Karpas-422 (cell line): ENCODE measurements around the gene TRIB2. TPM values are rescaled to one million over a fixed set of nuclear protein-coding genes. Genes with fewer than 3 reads are reported as not detected.

Source experiments
- DNase-seq: peaks from one replicate; pipeline ENCODE4 v3.0.0-alpha.2; 2015
- H2AFZ ChIP-seq: fragments of 200-600 bp; sonication (generic); 2 replicates; pipeline ENCODE4 v1.6.1; 2014; ENCODE audit warnings: antibody characterized with exemption, low read length, mixed read lengths
- H3K27ac ChIP-seq: fragments of 200-600 bp; sonication (generic); 2 replicates; pipeline ENCODE4 v1.5.1; 2014; ENCODE audit warnings: mild to moderate bottlenecking, low read length, moderate library complexity
- H3K27me3 ChIP-seq: fragments of 200-600 bp; sonication (generic); 2 replicates; pipeline ENCODE4 v1.6.1; 2014; ENCODE audit warnings: low read length, mixed read lengths
- H3K36me3 ChIP-seq: fragments of 200-600 bp; sonication (generic); 2 replicates; pipeline ENCODE4 v1.6.1; 2014; ENCODE audit warnings: low read length, mixed read lengths; ENCODE audit not compliant: insufficient read depth
- H3K4me1 ChIP-seq: fragments of 200-600 bp; sonication (generic); 2 replicates; pipeline ENCODE4 v1.6.1; 2014; ENCODE audit warnings: mild to moderate bottlenecking, low read length, mixed read lengths
- H3K4me2 ChIP-seq: fragments of 200-600 bp; sonication (generic); 2 replicates; pipeline ENCODE4 v1.6.1; 2014; ENCODE audit warnings: low read length, low read depth, mild to moderate bottlenecking; ENCODE audit not compliant: poor library complexity, severe bottlenecking
- H3K4me3 ChIP-seq: fragments of 200-600 bp; sonication (generic); 2 replicates; pipeline ENCODE4 v1.5.1; 2014; ENCODE audit warnings: mild to moderate bottlenecking, antibody characterized with exemption, low read length, mixed read lengths
- H3K79me2 ChIP-seq: fragments of 200-600 bp; sonication (generic); 2 replicates; pipeline ENCODE4 v1.6.1; 2014; ENCODE audit warnings: mild to moderate bottlenecking, low read length, mixed read lengths
- H3K9ac ChIP-seq: fragments of 200-600 bp; sonication (generic); 2 replicates; pipeline ENCODE4 v1.6.0; 2014; ENCODE audit warnings: low read length
- H3K9me2 ChIP-seq: fragments of 200-600 bp; sonication (generic), shearing (Covaris generic); replicated peaks from 2 replicates; pipeline ENCODE4 v1.6.0; 2014; ENCODE audit warnings: mild to moderate bottlenecking, low read length, moderate library complexity; ENCODE audit not compliant: insufficient read depth
- H3K9me3 ChIP-seq: fragments of 300-700, 200-600 bp; sonication (generic); 2 replicates; pipeline ENCODE4 v1.6.1; 2014; ENCODE audit warnings: low read length, mixed read lengths
- H4K20me1 ChIP-seq: fragments of 200-600 bp; sonication (generic); 2 replicates; pipeline ENCODE4 v1.6.1; 2014; ENCODE audit warnings: mild to moderate bottlenecking, antibody characterized with exemption, low read length, low read depth; ENCODE audit not compliant: insufficient read depth
- total RNA-seq: library from RNA; depleted of rRNA; stranded (reverse); fragments of >200 nt; shearing (Covaris generic); gene quantifications from 2 replicates; pipeline ENCODE4 v1.2.3, GENCODE V29; 2014; ENCODE audit warnings: low replicate concordance

The TRIB2 gene
- total RNA-seq, 1 experiment from 2014 or later = 188 TPM

DNA sequence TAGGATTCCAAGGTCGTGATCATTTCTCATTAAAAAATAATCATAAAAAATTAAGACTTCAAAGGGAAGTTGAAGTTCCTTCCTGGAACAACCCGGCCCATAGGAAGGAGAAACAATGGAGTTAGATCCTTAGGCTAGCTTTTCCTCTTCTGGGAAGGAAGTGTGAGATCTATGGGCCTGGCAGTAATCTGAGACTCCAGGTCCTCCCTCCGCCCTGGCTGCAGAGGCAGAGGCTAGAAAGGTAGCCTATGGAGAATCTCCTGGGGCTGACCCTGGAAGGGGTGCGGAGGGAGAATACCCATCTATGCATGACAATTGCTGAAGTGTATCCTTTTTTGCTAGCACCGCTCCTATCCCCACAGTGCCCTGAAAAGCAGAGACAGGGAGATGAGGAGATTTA is 37.9 kb downstream of the TRIB2 start:
- H3K9ac ChIP-seq = no peak overlapping the region
- no peak overlapping the region for H3K4me2 ChIP-seq
- no peaks in the 10 kb centered on the region for H3K36me3 ChIP-seq
- no peaks in the 10 kb centered on the region for H4K20me1 ChIP-seq
- no peaks in the 10 kb centered on the region for H3K4me1 ChIP-seq
- H3K27me3 ChIP-seq = no peaks in the 10 kb centered on the region
- no peaks in the 10 kb centered on the region for H3K9me2 ChIP-seq
- DNase-seq = no peak
- no peaks in the 10 kb centered on the region for H3K9me3 ChIP-seq
- H3K27ac ChIP-seq = no peak overlapping the region
- H3K79me2 ChIP-seq = no peaks in the 10 kb centered on the region
- H3K4me3 ChIP-seq = no peak overlapping the region
- no peak overlapping the region for H2AFZ ChIP-seq

DNA sequence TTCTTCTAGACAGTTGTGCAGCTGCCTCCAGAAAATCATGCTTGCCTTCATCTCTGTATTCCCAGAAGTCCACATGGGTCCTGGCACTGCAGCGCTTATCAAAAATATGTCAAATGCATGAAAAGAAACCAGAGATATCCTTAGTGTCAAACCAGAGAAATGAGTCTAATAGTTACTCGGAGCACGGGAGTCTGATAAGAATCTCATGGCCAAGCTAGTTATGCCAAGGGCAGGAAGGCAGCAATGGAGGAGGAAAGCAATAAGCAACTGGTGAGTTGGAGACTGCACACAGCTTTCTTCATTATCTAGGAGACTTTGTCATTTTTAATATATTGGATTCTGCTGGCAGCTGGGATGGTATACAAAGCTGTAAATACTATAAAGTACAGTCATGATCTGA is 38.6 kb downstream of the TRIB2 start:
- Histone ChIP-seq H3K4me3 (no peak overlapping the region), H3K9ac (no peak overlapping the region), H3K27ac (no peak overlapping the region), H3K4me1 (no peaks in the 10 kb centered on the region), H3K4me2 (no peak overlapping the region), H3K36me3 (no peaks in the 10 kb centered on the region), H4K20me1 (no peaks in the 10 kb centered on the region), H3K79me2 (no peaks in the 10 kb centered on the region), H2AFZ (no peak overlapping the region), H3K9me2 (no peaks in the 10 kb centered on the region), H3K9me3 (no peaks in the 10 kb centered on the region), H3K27me3 (no peaks in the 10 kb centered on the region)
- DNase-seq = no peak

DNA sequence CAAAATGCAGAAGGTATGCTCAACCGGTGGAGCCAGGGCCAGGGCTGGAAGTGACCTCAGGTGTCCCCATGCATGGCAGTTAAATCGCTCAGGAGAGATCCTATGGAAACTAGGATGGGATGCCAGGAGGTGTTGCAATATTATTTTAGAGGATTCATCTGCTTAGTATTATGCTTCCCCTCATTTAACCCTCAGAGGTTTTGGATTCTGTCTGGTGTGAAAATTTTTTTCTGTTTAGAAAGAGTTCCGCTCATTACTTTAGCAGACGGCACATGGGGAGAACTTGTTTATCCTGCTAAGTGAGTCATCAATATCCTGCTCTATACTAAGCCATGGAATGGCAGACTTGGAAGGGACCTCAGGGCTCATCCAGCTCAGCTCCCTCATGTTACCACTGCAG is 42.5 kb downstream of the TRIB2 start:
- no peak overlapping the region for H3K4me3 ChIP-seq
- no peaks in the 10 kb centered on the region for H3K36me3 ChIP-seq
- no peaks in the 10 kb centered on the region for H3K79me2 ChIP-seq
- H3K9me2 ChIP-seq = no peaks in the 10 kb centered on the region
- no peaks in the 10 kb centered on the region for H3K27me3 ChIP-seq
- DNase-seq = no peak
- H3K9ac ChIP-seq = no peak overlapping the region
- H4K20me1 ChIP-seq = no peaks in the 10 kb centered on the region
- no peak overlapping the region for H3K27ac ChIP-seq
- H2AFZ ChIP-seq = no peak overlapping the region
- no peaks in the 10 kb centered on the region for H3K9me3 ChIP-seq
- no peak overlapping the region for H3K4me2 ChIP-seq
- no peaks in the 10 kb centered on the region for H3K4me1 ChIP-seq

DNA sequence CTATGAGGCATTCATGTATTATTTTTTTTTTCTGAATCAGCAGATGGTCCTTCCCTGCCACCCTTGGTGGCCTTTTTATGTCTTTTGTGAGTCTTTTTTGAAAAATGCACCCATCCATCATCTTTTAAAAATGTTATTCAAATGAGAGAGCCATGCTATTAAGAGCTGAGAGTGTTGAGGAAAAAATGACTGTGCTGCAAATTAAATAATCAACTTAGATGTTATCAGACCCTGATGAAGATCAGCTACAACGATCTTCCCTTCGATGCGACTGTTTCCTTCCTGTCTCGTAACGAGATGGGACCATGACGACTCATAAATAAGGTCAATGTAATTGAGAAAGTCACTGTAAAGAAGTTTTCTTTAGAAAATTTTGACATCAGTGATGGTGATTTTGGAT is 44.4 kb downstream of the TRIB2 start:
- no peak overlapping the region for H3K4me2 ChIP-seq
- no peak overlapping the region for H3K9ac ChIP-seq
- no peaks in the 10 kb centered on the region for H3K9me3 ChIP-seq
- no peaks in the 10 kb centered on the region for H3K79me2 ChIP-seq
- no peaks in the 10 kb centered on the region for H4K20me1 ChIP-seq
- no peak overlapping the region for H3K4me3 ChIP-seq
- H3K9me2 ChIP-seq = no peaks in the 10 kb centered on the region
- no peak overlapping the region for H2AFZ ChIP-seq
- no peaks in the 10 kb centered on the region for H3K27me3 ChIP-seq
- H3K4me1 ChIP-seq = no peaks in the 10 kb centered on the region
- H3K27ac ChIP-seq = no peak overlapping the region
- DNase-seq = no peak
- no peaks in the 10 kb centered on the region for H3K36me3 ChIP-seq

DNA sequence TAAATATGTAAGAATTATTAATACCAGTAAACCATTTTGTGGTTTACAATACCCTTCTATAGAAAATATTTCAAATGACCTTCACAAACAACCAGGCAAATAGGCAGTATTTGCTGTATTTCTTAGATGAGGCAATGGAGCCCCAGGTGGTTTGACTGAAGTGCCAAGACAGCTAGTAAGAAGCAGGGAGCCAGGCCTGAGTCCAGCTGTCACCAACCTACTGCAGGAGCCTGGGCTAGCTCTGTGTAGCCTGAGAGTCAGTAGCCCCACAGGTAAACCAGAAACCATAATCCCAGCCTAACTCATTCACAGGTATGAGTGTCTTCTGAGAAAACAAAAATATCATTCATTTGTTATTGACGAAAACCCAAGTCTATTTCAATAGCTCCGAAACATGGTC is 45.6 kb downstream of the TRIB2 start:
- no peak overlapping the region for H3K4me2 ChIP-seq
- H3K36me3 ChIP-seq = no peaks in the 10 kb centered on the region
- H3K9me2 ChIP-seq = no peaks in the 10 kb centered on the region
- H3K27me3 ChIP-seq = no peaks in the 10 kb centered on the region
- no peak for DNase-seq
- H3K79me2 ChIP-seq = no peaks in the 10 kb centered on the region
- H2AFZ ChIP-seq = no peak overlapping the region
- no peak overlapping the region for H3K9ac ChIP-seq
- H3K4me3 ChIP-seq = no peak overlapping the region
- no peaks in the 10 kb centered on the region for H3K9me3 ChIP-seq
- H4K20me1 ChIP-seq = no peaks in the 10 kb centered on the region
- no peaks in the 10 kb centered on the region for H3K4me1 ChIP-seq
- no peak overlapping the region for H3K27ac ChIP-seq

DNA sequence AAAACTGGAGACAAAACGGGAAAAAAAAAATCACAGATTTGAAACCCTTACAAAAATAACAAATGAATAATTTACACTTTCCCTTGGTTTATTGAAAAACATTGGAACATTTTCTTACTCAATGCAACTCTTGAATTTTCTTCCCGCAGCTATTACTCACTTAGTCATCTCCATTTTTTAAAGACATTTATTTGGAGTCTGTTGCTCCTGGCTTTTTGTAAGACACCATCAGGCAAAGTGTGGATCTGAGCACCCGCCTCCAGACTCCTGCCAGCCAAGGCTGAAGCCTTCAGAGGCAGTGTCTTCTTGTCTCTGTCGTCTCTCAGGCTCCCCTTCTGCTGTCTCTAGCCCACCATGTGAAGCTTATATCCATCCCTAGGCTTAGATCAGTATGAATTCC is 46.2 kb downstream of the TRIB2 start:
- Histone ChIP-seq H3K36me3 (no peaks in the 10 kb centered on the region), H3K9me2 (no peaks in the 10 kb centered on the region), H2AFZ (no peak overlapping the region), H3K9me3 (no peaks in the 10 kb centered on the region), H3K27me3 (no peaks in the 10 kb centered on the region), H3K79me2 (no peaks in the 10 kb centered on the region), H3K4me3 (no peak overlapping the region), H3K4me1 (no peaks in the 10 kb centered on the region), H3K4me2 (no peak overlapping the region), H4K20me1 (no peaks in the 10 kb centered on the region), H3K9ac (no peak overlapping the region), H3K27ac (no peak overlapping the region)
- no peak for DNase-seq

DNA sequence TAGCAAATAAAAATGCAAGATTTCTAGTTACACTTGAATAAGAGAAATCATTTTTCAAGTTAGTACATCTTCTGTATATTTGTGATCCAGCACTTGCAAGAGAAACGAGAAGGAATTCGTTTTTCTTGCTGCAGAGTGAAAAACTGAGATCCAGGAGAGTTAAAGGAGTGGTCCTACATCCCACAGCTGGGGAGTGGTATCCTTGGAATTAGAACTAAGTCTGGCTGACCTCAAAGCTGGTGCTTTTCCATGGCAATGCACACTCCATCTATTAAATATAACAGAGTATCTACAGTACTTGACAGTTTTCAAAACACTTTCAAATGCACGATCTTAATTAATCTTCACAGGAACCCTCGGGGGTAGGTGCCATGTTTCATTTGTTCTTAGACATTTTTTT is 46.8 kb downstream of the TRIB2 start:
- Histone ChIP-seq H3K27me3 (no peaks in the 10 kb centered on the region), H3K4me1 (no peaks in the 10 kb centered on the region), H3K4me2 (no peak overlapping the region), H3K36me3 (no peaks in the 10 kb centered on the region), H3K4me3 (no peak overlapping the region), H4K20me1 (no peaks in the 10 kb centered on the region), H3K9me3 (no peaks in the 10 kb centered on the region), H2AFZ (no peak overlapping the region), H3K9me2 (no peaks in the 10 kb centered on the region), H3K27ac (no peak overlapping the region), H3K9ac (no peak overlapping the region), H3K79me2 (no peaks in the 10 kb centered on the region)
- no peak for DNase-seq

DNA sequence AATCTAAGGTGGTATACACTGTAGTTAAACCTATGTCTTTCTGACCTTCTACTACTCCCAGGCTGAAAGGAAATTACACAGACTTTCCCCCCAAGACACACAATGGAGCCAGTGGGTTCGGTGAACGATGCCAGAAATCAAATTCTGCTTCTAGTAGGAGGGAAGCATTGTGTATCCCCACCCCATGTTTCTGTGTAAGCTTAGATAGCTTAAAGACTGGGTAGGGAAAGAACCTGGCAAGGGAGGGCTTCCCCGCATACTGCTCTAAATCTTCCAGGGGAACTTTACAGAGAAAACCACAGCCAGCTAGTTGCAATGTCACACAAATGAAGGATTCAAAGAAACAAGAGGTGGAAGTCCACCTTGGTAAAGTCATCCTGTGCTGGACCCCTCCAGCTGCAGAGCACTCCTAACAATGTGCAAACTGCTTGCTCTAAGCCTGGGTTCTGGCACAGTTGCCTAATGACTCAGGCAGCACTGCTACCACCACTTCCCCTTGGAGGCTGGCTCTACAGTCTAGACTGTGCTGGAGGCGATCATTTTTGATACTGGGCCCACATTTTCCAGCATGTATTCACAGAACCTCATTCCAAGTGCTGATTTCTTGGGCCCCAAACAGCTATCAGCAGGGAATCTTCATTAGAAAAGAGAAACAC is 47.5 kb downstream of the TRIB2 start:
- Histone ChIP-seq H3K27ac (no peak overlapping the region), H3K79me2 (no peaks in the 10 kb centered on the region), H3K9ac (no peak overlapping the region), H3K9me3 (no peaks in the 10 kb centered on the region), H3K27me3 (no peaks in the 10 kb centered on the region), H2AFZ (no peak overlapping the region), H3K4me3 (no peak overlapping the region), H3K4me1 (no peaks in the 10 kb centered on the region), H3K4me2 (no peak overlapping the region), H3K36me3 (no peaks in the 10 kb centered on the region), H4K20me1 (no peaks in the 10 kb centered on the region), H3K9me2 (no peaks in the 10 kb centered on the region)
- no peak for DNase-seq
